ENCODE results near the gene CHML. TPM values are rescaled to one million over a fixed set of nuclear protein-coding genes. Genes with fewer than 3 reads are reported as not detected.

CHML gene
- total RNA-seq, 1 donor from 2014 or later: 35.2 TPM

GRCh38 chr1:241630005-241630404, 10.2 kb downstream of the CHML start:
- Mint-ChIP-seq H3K9me3 (no peaks in the 10 kb centered on the region), H3K36me3 (ENCODE audit: low read depth) (peaks cover 35% of the 10 kb centered on the region), H3K27me3 (no peaks in the 10 kb centered on the region), H3K4me3 (no peak overlapping the region), H3K4me1 (peaks cover 59% of the 10 kb centered on the region), H3K27ac (peak overlapping the region; percentile 32)
- DNase-seq (no peak), ATAC-seq (ENCODE audit: low read depth) (no peak)
- ChIA-PET CTCF (interaction anchor here (1.2 to 2.0 kb wide), 2 partner anchors 19 to 78 kb away, joined by 3 to 7 read pairs; no protein-coding TSS in a partner anchor), POLR2A (interaction anchor here (1.0 to 1.9 kb wide), 2 partner anchors 9 to 97 kb away, joined by 3 to 4 read pairs; partner anchors contain the start of gene KMO)
- intact Hi-C loops (cut with micrococcal nuclease): no loop called here
- TF ChIP-seq, protein P1, sequence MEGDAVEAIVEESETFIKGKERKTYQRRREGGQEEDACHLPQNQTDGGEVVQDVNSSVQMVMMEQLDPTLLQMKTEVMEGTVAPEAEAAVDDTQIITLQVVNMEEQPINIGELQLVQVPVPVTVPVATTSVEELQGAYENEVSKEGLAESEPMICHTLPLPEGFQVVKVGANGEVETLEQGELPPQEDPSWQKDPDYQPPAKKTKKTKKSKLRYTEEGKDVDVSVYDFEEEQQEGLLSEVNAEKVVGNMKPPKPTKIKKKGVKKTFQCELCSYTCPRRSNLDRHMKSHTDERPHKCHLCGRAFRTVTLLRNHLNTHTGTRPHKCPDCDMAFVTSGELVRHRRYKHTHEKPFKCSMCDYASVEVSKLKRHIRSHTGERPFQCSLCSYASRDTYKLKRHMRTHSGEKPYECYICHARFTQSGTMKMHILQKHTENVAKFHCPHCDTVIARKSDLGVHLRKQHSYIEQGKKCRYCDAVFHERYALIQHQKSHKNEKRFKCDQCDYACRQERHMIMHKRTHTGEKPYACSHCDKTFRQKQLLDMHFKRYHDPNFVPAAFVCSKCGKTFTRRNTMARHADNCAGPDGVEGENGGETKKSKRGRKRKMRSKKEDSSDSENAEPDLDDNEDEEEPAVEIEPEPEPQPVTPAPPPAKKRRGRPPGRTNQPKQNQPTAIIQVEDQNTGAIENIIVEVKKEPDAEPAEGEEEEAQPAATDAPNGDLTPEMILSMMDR (IDR thresholded peaks at IDR 0.05): no peak

GRCh38 chr1:241627453-241628259, 12.5 kb downstream of the CHML start:
- intact Hi-C loops (cut with micrococcal nuclease): loop anchor here (1.0 to 5.0 kb wide), 5 partner anchors 13 to 895 kb away; partner anchors contain the start of genes CHML and OPN3
- POLR2A ChIA-PET: interaction anchor here (0.6 to 2.0 kb wide), 8 partner anchors 11 to 112 kb away, joined by 3 to 12 read pairs (median 5); partner anchors contain the start of genes CHML, KMO and OPN3

DNA sequence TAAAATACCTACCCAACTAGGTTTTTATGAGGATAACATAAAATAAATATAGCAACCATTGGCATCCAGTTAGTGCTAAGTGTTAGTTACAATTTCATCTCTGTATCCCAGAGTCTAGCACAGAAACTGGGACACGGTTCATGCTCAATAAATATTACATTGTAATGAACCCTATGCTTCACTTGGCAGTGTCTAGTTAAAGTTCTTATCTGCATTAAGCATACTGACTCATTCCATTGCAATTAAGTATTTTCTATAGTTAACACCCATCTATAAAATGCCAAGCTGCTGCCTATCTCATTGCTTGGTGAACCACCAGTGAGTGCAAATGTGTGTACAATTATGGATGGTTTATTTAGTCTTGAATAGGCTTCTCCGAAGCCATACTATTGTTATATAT, 15.2 kb downstream of the CHML start:
- ATAC-seq (ENCODE audit: low read depth): no peak
- no peaks in the 10 kb centered on the region for H3K9me3 Mint-ChIP-seq
- ChIA-PET POLR2A (no interaction called here), CTCF (no interaction called here)
- no peaks in the 10 kb centered on the region for H3K27me3 Mint-ChIP-seq
- H3K36me3 Mint-ChIP-seq (ENCODE audit: low read depth): peaks cover 28% of the 10 kb centered on the region
- H3K27ac Mint-ChIP-seq: no peak overlapping the region
- DNase-seq: no peak
- no peak overlapping the region for H3K4me3 Mint-ChIP-seq
- TF ChIP-seq, protein P1 (IDR thresholded peaks at IDR 0.05): no peak
- intact Hi-C loops (cut with micrococcal nuclease): loop anchor here (5.0 kb wide), 1 partner anchor 893 kb away; no protein-coding TSS in a partner anchor
- H3K4me1 Mint-ChIP-seq: peaks cover 35% of the 10 kb centered on the region

More at GRCh38 chr1:241627453-241628259, 12.5 kb downstream of the CHML start:
- H3K27ac Mint-ChIP-seq: peak overlapping the region; percentile 86
- peak; percentile 83 for ATAC-seq (ENCODE audit: low read depth)
- CTCF ChIA-PET: interaction anchor here (0.9 to 2.9 kb wide), 10 partner anchors 10 to 358 kb away, joined by 3 to 49 read pairs (median 5); partner anchors contain the start of genes CHML, KMO and OPN3
- H3K4me1 Mint-ChIP-seq: peaks cover 48% of the 10 kb centered on the region
- H3K27me3 Mint-ChIP-seq: no peaks in the 10 kb centered on the region
- no peak for DNase-seq
- H3K9me3 Mint-ChIP-seq: no peaks in the 10 kb centered on the region
- TF ChIP-seq, protein P1 (IDR thresholded peaks at IDR 0.05): peak; percentile 17
- H3K4me3 Mint-ChIP-seq: peak overlapping the region; percentile 66
- peaks cover 28% of the 10 kb centered on the region for H3K36me3 Mint-ChIP-seq (ENCODE audit: low read depth)

- Mint-ChIP-seq H3K27ac (no peak overlapping the region), H3K27me3 (no peaks in the 10 kb centered on the region)
- POLR2A ChIA-PET: no interaction called here
Measured at GRCh38 chr1:241622669-241623068, 17.5 kb downstream of the CHML start.

More at GRCh38 chr1:241622669-241623068, 17.5 kb downstream of the CHML start:
- intact Hi-C loops (cut with micrococcal nuclease): no loop called here
- H3K4me1 Mint-ChIP-seq: peaks cover 16% of the 10 kb centered on the region
- ATAC-seq (ENCODE audit: low read depth) (no peak), DNase-seq (no peak)
- H3K36me3 Mint-ChIP-seq (ENCODE audit: low read depth): peaks cover 32% of the 10 kb centered on the region
- H3K9me3 Mint-ChIP-seq: no peaks in the 10 kb centered on the region
- CTCF ChIA-PET: interaction anchor here (1.3 to 3.5 kb wide), 2 partner anchors 11 to 225 kb away, joined by 3 to 18 read pairs; no protein-coding TSS in a partner anchor
- TF ChIP-seq, protein P1 (IDR thresholded peaks at IDR 0.05): no peak
- H3K4me3 Mint-ChIP-seq: no peak overlapping the region

Data from activated B cell treated with CpG ODN at 0.5 μM for 24 hours (primary cell).